SIG-M5 (cell line): Measurements from ENCODE around the gene SYNE1.

Experiments
- DNase-seq: peaks from one replicate; lab custom pipeline; 2025; lab: John Stamatoyannopoulos, UW

SYNE1 gene

DNA sequence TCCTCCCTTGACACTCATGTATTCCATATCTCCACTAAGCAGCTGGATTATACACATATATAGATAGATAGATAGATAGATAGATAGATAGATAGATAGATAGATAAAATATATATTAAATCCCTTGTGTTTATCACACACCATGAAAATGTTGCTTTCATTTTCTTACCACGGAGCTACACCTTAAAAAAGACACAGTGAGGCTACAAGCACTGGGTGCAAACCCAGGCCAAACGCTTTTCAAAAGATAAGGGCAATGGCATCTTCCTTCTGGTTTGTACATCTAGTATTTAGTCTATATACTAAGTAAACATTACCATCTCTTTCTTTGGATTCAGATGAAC is 452.6 kb downstream of the SYNE1 start:
- no peak for DNase-seq

DNA sequence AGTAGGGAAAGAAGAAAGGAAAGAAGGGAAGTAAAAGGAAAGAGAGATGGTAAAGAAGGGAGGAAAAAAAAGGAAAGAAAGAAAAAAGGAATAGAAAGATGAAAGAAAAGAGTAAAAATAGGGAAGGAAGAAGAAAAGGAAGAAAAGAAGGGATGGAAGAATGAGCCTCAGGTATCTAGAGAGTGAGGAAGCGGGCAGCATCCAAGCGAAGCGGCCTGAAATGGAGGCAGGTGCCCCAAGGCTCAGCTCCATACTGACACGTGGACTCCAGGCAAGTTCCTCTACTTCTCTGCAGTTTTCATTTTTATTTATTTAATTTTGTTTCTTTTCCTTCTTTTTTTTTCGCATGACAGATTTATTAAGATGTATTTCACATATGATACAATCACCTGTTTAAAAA is 456.6 kb downstream of the SYNE1 start:
- DNase-seq: no peak

DNA sequence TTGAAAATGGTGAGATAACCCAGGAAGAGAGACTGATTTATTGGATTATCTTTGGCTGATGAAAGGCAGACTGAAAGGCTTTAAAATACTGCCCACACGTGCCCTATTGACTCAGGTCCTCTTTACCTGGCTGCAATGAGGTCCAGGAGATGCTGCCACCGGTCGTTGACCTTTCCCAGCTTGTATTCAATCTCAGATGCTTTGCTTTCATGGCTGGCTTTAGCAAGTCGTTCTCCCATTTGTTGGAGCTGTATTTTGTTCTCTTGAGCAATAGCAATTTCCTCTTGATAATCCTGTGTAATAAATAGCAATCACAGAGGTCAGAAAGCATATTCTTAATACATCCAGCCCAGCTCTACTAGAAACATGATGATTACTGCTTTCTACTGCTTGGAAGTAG is 460.9 kb downstream of the SYNE1 start:
- DNase-seq: no peak

DNA sequence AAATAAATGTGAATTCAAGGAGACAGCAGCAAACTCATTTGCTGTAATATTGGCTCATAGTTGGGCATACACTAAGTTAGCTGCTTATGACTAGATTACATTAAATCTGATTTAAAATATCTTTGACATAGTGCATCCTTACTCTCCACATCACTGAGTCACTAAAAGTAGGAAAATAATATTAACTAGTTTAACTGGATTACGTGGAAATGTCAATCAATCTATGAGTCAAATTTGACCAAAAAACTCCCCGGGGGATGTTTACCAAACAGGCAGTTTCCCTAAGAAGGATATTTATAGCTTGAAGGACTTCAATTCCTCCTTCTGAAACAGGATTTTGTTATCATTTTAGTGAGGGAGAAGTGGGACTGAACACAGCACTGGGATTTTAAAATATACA is 463.2 kb downstream of the SYNE1 start:
- DNase-seq: no peak

DNA sequence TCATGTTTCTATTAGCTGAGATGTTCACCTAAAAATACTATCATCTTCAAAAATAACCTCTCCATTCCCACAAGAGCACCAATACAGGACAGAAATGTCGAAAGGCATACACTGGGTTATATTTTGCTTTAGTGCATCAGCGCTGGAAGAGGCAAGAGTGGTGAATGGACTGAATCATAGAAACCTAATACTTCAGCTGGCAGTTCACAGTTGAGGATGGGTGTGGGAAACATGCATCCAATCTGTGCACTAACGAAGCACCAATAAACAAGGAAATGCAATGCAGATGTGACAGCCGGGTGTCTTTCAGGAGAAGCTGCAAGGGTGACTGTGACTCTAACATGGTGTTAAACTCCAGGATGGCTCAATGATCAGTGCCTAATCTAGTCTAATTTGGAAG is 463.8 kb downstream of the SYNE1 start:
- DNase-seq: no peak

DNA sequence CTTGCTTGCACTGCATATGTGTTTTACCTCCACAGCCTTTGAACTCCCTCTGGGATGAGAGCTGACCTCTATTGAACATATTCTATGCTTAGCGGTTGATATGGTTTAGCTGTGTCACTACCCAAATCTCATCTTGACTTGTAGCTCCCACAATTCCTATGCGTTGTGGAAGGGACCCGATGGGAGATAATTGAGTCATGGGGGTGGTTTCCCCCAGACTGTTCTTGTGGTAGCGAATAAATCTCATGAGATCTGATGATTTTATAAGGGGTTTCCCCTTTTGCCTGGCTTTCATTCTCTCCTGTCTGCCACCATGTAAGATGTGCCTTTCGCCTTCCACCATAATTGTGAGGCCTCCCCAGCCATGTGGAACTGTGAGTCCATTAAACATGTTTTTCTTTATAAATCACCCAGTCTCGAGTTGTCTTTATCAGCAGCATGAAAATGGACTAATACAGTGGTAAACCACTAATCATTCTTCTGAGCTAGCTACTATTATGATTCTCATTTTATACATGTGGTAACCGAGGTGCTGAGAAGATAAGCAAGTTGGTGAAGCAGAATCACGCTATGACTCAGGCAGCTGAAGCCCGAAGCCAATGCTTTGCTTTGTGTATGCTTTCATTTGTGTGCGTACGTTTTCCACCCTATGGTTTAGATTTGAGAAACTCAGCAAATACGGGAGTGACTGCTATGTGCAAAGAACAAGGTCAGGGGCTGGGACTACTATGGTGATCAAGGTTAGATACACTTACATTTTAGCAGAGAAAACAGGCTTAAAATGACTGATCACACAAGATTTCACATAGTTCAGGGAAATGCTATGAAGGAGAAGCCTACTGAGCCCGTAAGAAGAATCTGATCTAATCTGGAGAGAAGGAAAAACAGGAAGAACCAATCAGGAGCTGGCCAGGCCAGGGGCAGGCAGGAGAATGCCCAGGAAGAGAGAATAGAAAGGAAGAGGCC is 466.2 kb downstream of the SYNE1 start:
- DNase-seq: no peak

DNA sequence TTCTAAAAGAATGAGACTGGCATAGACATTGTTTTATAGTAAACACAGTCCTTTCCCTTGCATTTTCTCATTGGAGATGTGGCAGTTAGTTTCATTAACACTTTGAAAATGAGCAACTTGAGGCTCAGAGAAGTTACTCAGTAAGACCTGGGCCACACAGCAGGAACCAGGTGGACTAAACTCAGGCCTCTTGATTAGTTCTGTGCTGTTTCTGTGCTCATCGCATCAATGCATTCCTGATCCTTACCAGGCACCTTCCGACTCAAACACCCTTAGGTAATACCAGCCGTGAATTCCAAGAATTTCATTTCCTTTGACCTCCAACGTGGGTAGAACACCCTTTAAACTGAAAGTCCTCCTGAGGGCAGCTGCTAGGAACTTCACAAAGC is 466.9 kb downstream of the SYNE1 start:
- DNase-seq: no peak

DNA sequence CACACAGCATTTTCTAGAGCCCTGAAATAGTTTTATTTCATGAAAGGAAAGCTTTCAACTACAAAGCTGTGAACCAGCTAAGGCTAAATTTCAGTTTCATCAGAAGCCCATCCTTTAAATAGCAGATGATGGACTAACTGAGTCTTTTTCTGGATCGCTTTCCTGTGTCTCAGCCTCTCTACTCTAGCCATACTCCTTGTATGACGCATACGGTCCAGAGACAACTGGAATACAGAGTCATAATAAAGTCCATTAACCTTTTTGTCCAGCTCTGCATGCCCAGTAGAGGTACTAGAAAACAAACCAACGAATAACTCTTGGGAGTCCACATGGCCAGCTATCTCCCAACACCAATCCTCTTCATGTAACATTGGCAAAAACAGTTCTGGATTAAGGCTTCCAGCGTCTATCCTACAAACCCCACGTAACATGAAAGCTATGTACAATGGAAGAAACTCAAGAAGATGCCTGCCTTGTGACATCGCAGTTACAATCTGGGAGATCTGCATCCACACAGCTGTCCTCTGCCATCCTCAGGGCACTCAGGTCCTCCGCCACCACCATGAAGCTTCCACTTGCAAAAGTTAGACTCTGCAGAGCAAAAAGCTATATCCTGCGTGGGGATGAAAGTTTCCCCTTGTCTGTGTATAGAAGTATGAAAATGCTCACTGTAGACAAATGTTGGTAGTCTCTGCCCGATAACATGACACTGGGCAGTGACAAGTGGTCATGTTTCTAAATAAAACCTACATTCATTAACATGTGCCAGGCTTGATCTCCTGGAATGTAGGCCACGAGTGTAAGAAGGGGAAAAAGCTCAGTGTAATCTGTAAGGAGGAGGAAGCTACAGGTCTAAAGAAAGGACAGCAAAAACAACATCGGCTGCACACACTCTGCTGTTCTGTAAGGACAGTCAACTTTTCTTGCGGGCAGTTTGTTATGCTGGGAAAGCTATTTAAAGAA is 469.2 kb downstream of the SYNE1 start:
- DNase-seq: no peak

DNA sequence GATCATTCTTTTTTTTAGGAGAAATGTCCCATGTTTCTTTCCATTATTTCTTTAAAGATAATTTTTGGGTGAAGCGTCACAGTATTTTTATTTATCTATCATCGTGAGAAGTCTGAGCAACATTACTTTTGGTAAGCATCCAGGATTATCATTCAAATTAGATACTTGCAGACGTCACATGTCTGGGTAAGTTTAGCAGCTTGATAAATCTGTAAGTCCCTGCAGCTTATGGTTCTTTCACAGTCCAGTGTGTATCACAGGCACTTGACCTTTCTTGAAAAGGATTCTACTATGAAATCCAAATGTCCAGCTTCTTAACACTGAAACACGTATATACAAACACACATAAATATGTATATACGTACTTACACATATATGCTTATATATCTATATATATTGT is 470.3 kb downstream of the SYNE1 start:
- no peak for DNase-seq

DNA sequence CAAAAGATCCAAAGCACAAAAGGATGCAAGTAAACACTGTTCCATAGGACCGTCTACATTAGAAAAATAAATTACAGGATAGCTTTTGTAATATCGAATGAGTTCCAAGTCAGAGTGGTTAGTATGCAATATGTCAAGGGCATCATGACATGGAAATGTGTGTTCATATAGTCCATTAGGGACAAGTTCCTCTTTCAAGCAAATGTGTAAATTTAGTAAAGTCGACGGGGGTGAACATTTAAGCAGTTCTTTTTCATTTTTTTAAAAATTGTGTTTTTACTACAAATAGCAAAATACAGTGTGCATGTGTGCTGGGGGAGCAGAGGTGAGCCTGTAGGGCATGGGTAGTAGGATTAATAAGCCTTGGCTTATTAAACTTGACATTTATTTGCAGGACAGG is 470.7 kb downstream of the SYNE1 start:
- no peak for DNase-seq

DNA sequence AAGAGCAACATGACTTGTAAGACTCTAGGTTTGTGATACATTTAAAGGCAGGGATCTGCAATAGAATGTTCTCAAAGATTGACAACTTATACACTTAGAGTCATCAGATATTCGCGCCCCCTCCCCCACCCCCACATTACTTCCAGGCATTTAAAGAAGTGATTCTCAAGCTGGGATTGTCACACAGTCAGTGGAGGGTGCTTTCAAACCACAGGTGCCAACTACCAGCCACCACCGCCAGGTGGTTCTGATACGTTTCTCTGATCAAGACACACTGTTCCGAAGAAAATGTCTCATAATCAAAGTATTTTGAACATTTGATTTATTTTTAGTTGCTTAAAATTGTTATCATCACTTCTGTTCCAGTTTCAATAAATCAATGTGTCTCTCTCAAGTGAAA is 472.2 kb downstream of the SYNE1 start:
- no peak for DNase-seq

DNA sequence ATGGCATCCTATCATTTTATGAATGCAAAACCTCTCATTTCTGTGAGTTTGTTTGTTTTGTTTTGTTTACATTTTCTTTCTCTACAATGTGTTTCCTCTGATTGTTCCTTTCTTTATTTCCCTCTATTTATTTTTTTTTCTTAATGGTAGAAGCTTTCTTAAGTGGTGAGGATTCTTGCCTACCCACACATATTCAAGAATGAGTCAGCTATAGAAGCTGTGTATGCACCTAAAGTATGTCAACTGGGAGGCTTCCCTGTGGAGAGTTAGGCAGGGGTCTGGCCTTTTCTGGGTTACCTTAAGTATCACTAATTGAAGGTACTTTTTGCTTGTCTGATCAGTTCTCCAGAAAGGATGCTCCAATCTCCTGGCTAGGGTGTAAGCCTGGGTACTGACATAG is 475.7 kb downstream of the SYNE1 start:
- DNase-seq: no peak

DNA sequence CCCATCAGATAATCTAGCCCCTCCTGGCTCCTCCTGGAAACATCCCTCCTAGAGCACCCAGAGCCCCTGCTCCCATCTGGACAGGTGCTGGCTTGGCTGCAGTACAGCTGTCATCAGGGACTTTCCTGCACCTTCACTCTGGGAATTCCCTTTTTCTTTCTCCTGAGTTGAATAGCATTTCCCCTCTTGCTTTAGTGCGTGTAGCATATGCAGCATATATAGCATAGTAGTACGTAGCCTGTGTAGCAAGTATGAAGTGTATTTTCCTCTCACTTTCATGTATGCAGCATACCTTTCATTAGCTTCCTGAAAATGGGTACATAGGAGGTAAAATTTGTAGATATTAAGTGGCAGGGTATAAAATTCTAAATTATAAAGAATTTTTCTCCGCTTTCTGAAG is 476.8 kb downstream of the SYNE1 start:
- DNase-seq: no peak

DNA sequence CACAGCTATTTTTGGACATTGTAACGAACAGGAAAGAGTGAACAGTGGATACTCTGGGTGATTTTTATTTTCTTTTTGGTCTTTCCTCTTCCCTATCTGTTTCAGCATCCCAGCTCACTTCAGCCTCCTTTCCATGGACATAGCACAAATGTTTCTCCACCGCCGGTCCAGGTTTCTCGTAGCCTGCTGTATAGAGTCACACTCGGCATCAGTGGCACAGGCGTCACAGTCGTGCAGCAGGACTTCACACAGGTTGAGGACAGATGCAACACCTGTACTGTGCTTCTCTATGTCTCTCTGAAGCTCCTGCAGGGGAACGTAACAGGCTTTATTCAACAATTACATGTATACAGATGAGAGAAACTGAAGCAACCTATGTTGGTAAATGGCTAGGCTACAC is 481.4 kb downstream of the SYNE1 start:
- no peak for DNase-seq

DNA sequence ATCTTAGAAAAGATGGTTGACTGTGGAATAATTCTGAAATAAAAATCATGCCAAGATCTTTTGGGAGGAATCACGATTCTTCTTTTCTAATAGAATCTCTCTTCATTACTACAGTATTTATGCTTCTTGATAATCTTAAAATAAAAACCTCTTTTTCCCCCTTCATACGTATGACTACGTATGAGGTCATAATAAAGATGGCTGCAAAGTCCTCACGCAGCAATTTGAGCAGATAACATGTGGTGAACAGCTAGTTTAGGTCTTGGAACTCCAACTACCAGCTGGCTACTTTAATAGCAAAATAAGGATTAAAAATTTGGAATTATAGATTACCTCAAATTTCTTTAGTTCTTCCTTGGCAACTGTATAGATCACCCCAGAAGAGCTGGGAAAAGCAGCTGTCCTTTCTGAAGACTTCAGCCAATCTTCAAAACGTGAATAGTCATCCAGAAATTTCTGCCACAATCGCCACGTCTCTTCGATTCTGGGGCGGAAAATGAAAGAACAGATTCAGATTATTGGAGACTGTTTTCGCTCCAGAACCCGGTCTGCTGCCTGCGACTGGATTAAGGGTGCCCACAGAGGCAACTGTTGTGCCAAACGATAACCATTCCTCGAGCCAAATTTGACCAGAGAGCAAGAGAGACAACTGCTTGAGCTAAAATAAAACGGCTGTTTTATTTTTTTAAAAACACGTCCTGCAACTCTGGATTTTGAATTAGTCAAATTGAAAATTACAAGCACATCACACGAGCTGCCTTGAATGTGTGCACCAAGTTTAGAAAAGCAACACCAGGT is 482.4 kb downstream of the SYNE1 start:
- DNase-seq: no peak

DNA sequence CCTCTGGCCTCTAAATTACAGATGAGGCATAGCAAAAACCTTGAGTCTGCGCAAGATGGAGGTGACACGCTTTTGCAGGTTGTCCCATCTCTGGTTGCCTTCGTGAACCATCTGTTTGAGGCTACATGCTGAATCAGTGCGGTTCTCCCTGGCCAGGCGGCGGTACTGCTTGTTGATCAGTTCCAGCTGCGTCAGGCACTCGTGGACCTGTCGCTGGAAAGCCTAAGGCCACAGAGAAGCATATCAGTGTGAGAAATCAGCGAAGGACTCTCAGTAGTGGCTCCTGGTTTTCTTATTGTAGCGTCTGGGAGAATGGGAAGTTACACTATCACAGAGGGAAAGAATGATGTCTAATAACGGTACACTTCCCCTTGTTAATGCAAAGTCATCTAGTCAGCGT is 485.2 kb downstream of the SYNE1 start:
- DNase-seq: no peak

DNA sequence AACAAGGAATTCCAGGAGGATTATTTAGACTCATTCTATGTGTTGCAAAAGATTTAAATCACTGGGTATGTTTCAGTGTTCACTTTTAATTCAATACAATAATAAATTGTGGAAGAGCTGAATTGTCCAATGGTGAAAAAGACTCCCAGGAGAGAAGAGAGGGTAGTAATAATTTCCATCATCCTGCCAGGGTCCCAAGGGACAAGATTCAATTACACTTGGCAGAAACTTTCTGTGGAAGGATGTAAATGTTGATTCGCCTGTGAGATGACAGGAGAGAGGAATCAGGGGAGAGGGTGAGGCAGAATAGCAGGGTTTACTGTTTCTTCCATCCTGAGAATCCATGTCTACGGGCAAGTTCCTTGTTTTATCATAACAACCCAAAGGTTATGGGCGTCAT is 487.0 kb downstream of the SYNE1 start:
- DNase-seq: no peak

DNA sequence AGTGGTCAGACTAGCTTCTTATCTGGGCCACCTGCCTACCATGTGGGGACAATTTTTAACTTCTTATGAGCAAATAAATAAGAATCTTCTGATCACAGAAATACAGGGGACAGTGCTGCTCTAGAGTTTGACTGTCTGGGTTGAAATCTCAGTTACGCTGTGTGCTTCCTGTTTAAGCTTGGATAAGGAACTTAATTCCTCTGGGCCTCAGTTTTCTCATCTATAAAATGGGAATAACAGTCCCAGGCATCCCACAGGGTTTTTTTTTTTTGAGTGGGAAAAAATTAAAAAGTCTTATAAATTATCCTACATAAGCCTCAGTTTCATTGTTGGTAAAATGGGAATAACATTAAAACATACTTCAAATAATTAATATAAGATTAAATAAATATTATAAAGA is 488.8 kb downstream of the SYNE1 start:
- DNase-seq: no peak

DNA sequence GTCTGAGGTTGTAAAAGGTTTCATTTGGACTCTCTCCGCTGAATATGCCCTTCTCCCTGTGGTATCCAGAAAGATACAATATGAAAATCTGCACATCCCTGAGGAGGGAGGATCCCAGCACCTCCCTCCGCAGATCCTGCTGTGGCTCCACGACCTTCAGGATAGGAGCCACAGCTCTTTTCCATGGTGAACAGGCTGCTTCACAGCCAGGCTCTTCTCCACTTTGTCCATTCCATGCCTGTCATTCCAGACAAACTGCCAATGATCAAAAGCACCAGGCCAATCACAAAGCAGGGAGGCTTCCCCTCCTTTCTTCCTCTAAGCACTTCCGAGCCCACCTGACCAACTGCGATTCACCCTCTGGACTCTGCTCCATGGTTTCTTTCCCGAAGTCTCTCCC is 489.9 kb downstream of the SYNE1 start:
- DNase-seq: no peak

DNA sequence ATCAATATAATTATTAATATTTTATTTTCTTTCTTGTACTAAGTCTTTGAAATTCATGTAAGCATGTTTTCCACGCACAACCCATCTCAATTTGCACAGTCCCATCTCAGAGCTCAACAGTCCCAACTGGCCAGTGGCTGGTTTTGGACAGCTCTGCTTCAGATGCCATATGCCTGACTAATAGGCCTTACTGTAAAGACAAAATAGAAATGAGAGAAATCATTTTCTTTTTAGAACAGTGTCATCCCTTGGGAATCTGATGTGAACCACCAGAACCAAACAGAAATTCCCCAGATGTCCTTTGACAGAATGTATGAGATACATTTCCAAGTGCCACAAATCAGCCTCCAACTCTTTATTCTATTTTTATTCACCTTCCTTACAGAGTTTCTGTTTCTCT is 490.8 kb downstream of the SYNE1 start:
- no peak for DNase-seq

DNA sequence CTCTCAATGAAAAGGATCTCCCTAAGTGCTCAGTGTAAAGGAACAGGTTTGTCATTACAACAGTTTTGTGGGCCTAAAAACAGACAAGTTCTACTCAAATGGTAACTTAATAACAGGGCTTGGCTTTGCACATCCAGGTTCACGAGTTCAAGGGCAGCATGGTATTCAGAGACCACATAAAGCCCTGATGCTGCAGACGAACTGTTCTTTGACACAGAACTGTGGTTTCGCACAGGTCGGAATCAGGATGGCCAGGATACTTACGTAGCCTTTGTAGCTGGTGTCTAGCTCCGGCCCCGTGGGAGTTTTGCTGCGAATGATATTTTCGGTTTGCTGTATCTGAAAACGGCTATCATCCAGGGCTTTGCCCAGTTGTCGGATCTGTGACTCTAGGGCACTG is 493.8 kb downstream of the SYNE1 start:
- DNase-seq: no peak

DNA sequence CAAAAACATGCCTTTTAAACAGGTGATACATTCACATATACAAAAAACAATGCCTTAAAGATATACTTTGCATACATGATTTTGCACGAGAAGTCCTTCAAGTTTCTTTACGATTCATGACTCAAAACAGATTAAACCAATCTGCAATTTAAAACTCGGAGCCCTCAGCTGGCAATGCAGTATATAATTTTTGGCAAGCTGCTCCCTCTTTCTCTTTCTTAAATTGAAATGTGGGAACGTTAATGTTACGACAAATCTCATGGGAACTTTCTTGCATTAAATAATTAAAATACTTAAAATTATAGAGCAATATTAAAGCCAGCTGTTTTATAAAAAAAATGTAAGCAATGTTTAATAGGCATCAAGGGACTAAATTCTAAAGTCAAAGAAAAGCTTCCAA is 495.1 kb downstream of the SYNE1 start:
- no peak for DNase-seq
